Prostate gland (tissue), 2 donors: Measurements from ENCODE around the gene MYLK.

ENCODE experiments used
- POLR2A ChIP-seq: fragments of 450-650 bp; IDR thresholded peaks from one replicate; pipeline ENCODE4 v1.6.1; 2016; ENCODE audit warnings: antibody characterized with exemption, mild to moderate bottlenecking
- POLR2AphosphoS5 ChIP-seq: sonication (generic); formaldehyde crosslinking; IDR thresholded peaks from one replicate; pipeline ENCODE4 v1.6.1; 2017; ENCODE audit warnings: antibody characterized with exemption
- TF ChIP-seq, protein P1 (sequence below), 4 experiments: fragments of 200-600 bp in 2 of 4; fragments of 450-650 bp in 2 of 4; sonication (generic) in 2 of 4; IDR thresholded peaks; 1 replicate in 3 of 4; 2 replicates in 1 of 4; pipeline ENCODE4 v1.5.1; 2016 to 2019; ENCODE audit warnings: antibody characterized with exemption in 4 of 4, mild to moderate bottlenecking in 2 of 4, moderate library complexity in 2 of 4

DNA sequence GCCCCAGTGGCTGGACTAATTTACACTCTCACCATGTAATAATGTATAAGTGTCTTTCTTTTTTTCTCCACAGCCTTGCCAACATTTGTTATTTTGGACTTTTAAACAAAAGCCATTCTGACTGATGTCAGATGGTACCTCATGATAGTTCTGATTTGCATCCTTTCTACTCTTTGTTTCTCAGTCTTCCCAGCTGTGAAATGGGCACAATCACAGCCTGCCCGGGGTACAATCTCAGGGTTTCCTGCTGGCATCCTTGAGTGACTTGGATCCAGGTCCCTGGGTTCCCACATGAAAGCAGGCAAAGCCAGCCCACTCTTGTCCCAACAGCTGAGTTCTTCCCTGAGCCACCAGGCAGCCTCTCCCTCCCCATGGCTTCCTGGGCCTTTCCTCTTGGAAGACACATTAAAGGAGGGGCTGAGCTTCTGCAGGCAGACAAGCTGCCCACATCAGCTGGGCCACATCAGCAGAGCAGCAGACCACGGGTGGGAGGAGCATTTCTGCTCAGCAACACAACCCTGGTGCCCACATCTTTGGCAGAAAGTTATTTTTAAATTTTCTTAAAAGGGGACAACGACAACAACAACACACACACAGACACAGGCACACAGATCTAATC lies 82.0 kb downstream of the MYLK start:
- TF ChIP-seq, protein P1, sequence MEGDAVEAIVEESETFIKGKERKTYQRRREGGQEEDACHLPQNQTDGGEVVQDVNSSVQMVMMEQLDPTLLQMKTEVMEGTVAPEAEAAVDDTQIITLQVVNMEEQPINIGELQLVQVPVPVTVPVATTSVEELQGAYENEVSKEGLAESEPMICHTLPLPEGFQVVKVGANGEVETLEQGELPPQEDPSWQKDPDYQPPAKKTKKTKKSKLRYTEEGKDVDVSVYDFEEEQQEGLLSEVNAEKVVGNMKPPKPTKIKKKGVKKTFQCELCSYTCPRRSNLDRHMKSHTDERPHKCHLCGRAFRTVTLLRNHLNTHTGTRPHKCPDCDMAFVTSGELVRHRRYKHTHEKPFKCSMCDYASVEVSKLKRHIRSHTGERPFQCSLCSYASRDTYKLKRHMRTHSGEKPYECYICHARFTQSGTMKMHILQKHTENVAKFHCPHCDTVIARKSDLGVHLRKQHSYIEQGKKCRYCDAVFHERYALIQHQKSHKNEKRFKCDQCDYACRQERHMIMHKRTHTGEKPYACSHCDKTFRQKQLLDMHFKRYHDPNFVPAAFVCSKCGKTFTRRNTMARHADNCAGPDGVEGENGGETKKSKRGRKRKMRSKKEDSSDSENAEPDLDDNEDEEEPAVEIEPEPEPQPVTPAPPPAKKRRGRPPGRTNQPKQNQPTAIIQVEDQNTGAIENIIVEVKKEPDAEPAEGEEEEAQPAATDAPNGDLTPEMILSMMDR (IDR thresholded peaks at IDR 0.05), result no peak
- TF ChIP-seq POLR2AphosphoS5 (no peak), POLR2A (no peak)
